K562 (cell line): ENCODE data around the gene RHBDD1. TPM values are rescaled to one million over a fixed set of nuclear protein-coding genes. Genes with fewer than 3 reads are reported as not detected.

Experiments used
- ATAC-seq: fragments of 200-7000 bp; cut with Tn5 transposase; 3 replicates; pipeline ENCODE4 v1.9.1; 2020; ENCODE audit warnings: moderate library complexity
- BruUV-seq: library from RNA; stranded (reverse); fragments of 400-500 nt; replicated peaks from 2 replicates; lab custom pipeline; 2021; lab: Mats Ljungman, UMichigan
- CTCF ChIA-PET: fragments of 300-600 bp; formaldehyde crosslinking; extraction: SDS; loops from one replicate; lab custom pipeline; 2021; ENCODE audit warnings: low intra/inter-chr PET ratio; lab: Yijun Ruan, JAX
- POLR2A ChIA-PET: fragments of 300-600, 350-650 bp; sonication (Branson Sonifier 250); formaldehyde crosslinking; extraction: SDS; loops from one replicate; lab custom pipeline; 2021; ENCODE audit warnings: antibody characterized with exemption, inconsistent platforms; lab: Yijun Ruan, JAX
- DNase-seq, 4 experiments: peaks; one replicate each; pipeline versions ENCODE4 v3.0.0 to v3.0.0-alpha.2; 2011 to 2018; ENCODE audit warnings: low spot score in 3 of 4, mixed read lengths in 3 of 4; ENCODE audit errors: extremely low read depth in 1 of 4
- FAIRE-seq: peaks from 2 replicates; lab custom pipeline; 2011; peaks lifted over from hg19 to GRCh38; lab: Jason Lieb, UNC
- H2AFZ ChIP-seq: 2 replicates; pipeline ENCODE4 v1.6.0; 2011; ENCODE audit warnings: low read depth, low read length, control low read depth, inconsistent platforms
- H3K27ac ChIP-seq: fragments of 200-600 bp; 3 replicates; pipeline ENCODE4 v1.8.0; 2011; ENCODE audit warnings: low read depth, mild to moderate bottlenecking, control low read depth, inconsistent platforms, low read length, moderate library complexity, mixed read lengths; ENCODE audit errors: extremely low read depth
- H3K27me3 ChIP-seq, 2 experiments: fragments of 300-600 bp in 1 of 2; 2 replicates in 1 of 2; 3 replicates in 1 of 2; pipeline versions ENCODE4 v1.6.0 to v1.8.0; 2011; ENCODE audit warnings: inconsistent platforms in 2 of 2, low read length in 2 of 2, mild to moderate bottlenecking in 1 of 2, mixed read lengths in 1 of 2, moderate library complexity in 1 of 2; ENCODE audit not compliant: control insufficient read depth in 2 of 2, insufficient read depth in 2 of 2
- H3K36me3 ChIP-seq: fragments of 300-600 bp; 3 replicates; pipeline ENCODE4 v1.8.0; 2011; ENCODE audit warnings: mild to moderate bottlenecking, low read length, inconsistent platforms; ENCODE audit not compliant: control insufficient read depth, insufficient read depth
- H3K4me1 ChIP-seq, 2 experiments: fragments of 200-600 bp in 1 of 2; replicated peaks in 1 of 2; 2 replicates in 1 of 2; 3 replicates in 1 of 2; pipeline versions ENCODE4 v1.5.1 to v1.8.0; 2011; ENCODE audit warnings: inconsistent platforms in 2 of 2, low read length in 2 of 2, mild to moderate bottlenecking in 1 of 2, mixed read lengths in 1 of 2, moderate library complexity in 1 of 2; ENCODE audit not compliant: control insufficient read depth in 2 of 2, insufficient read depth in 2 of 2
- H3K4me2 ChIP-seq: 2 replicates; pipeline ENCODE4 v1.6.1; 2011; ENCODE audit warnings: low read length, control low read depth, inconsistent platforms, mixed read lengths; ENCODE audit not compliant: insufficient read depth
- H3K4me3 ChIP-seq: fragments of 200-600 bp; sonication (generic), shearing (Covaris generic); 2 replicates; pipeline ENCODE4 v1.5.1; 2016; ENCODE audit warnings: control low read depth, inconsistent platforms
- H3K79me2 ChIP-seq: fragments of 200-600 bp; 3 replicates; pipeline ENCODE4 v1.8.0; 2011; ENCODE audit warnings: low read length, inconsistent platforms; ENCODE audit not compliant: control insufficient read depth, insufficient read depth
- H3K9ac ChIP-seq, 2 experiments: 2 replicates each; pipeline versions ENCODE4 v1.6.0 to v1.6.1; 2011; ENCODE audit warnings: low read depth in 2 of 2, low read length in 2 of 2, control low read depth in 1 of 2, inconsistent platforms in 1 of 2, mild to moderate bottlenecking in 1 of 2, mixed read lengths in 1 of 2; ENCODE audit not compliant: insufficient read depth in 1 of 2
- H3K9me1 ChIP-seq: one replicate; pipeline ENCODE4 v1.6.0; 2011; ENCODE audit warnings: inconsistent platforms, mild to moderate bottlenecking, low read length, moderate library complexity; ENCODE audit not compliant: control insufficient read depth, insufficient read depth
- H3K9me3 ChIP-seq: replicated peaks from 2 replicates; pipeline ENCODE4 v1.5.1; 2011; ENCODE audit warnings: low read depth, low read length, inconsistent platforms; ENCODE audit not compliant: control insufficient read depth, insufficient read depth
- H4K20me1 ChIP-seq: replicated peaks from 2 replicates; pipeline ENCODE4 v1.6.1; 2011; ENCODE audit warnings: low read length, inconsistent platforms, mixed read lengths; ENCODE audit not compliant: control insufficient read depth, insufficient read depth
- E4F1 ChIP-seq: fragments of 250-450 bp; sonication (Bioruptor Pico); IDR thresholded peaks from 2 replicates; pipeline ENCODE4 v1.5.0; 2021; ENCODE audit warnings: mild to moderate bottlenecking, borderline replicate concordance
- HMG20B ChIP-seq: fragments of 250-450 bp; sonication (Bioruptor Pico); IDR thresholded peaks from 2 replicates; pipeline ENCODE4 v1.5.0; 2021; ENCODE audit warnings: mild to moderate bottlenecking
- NONO ChIP-seq, 2 experiments: fragments of 200-400 bp in 1 of 2; fragments of 450-650 bp in 1 of 2; formaldehyde crosslinking in 1 of 2; IDR thresholded peaks; 2 replicates each; pipeline ENCODE4 v1.6.1; 2017; ENCODE audit warnings: low read depth in 2 of 2, mild to moderate bottlenecking in 2 of 2, moderate library complexity in 2 of 2, low read length in 1 of 2
- PHTF2 ChIP-seq: fragments of 250-450 bp; sonication (Bioruptor Pico); IDR thresholded peaks from 2 replicates; pipeline ENCODE4 v1.5.0; 2021; ENCODE audit warnings: mild to moderate bottlenecking
- UBTF ChIP-seq, 2 experiments: IDR thresholded peaks; 2 replicates each; pipeline ENCODE4 v1.6.1; 2012; ENCODE audit warnings: improper control_type of control experiment in 2 of 2, low read depth in 2 of 2, low read length in 2 of 2, borderline replicate concordance in 1 of 2
- WGBS: fragments of 100-300 bp; shearing (Covaris generic); methylation state at CpG from one replicate; pipeline ENCODE4 v1.1.6; 2016; ENCODE audit warnings: low coverage, mixed read lengths; ENCODE audit not compliant: insufficient coverage; ENCODE audit errors: missing lambda C conversion rate; 5-methylcytosine and 5-hydroxymethylcytosine counted together
- in situ Hi-C: fragments of 300-500 bp; cut with MboI; formaldehyde crosslinking; loops from 4 replicates; pipeline ENCODE4 v1.15.0; 2018; ENCODE audit warnings: inconsistent platforms, mixed read lengths
- intact Hi-C: fragments of 100-400 bp; cut with micrococcal nuclease; formaldehyde crosslinking; loops from 2 replicates; pipeline ENCODE4 v1.14.2; 2022
- polyA plus RNA-seq, 8 experiments: library from polyadenylated mRNA; depleted of rRNA in 4 of 8; stranded (reverse) in 5 of 8; unstranded in 3 of 8; fragments of >200 nt; fragmentation: Nextera tagmentation in 2 of 8; fragmentation: Illumina TruSeq in 1 of 8; extraction: Ambion mirVana in 2 of 8; extraction: Trizol in 1 of 8; gene quantifications; 2 replicates each; pipeline versions ENCODE4 v1.2.1 to v1.2.3, GENCODE V29; 2011 to 2014; ENCODE audit warnings: inconsistent platforms in 1 of 8, missing spikeins in 1 of 8
- total RNA-seq, 7 experiments: library from RNA; depleted of rRNA in 6 of 7; stranded (reverse); fragments of >200 nt in 6 of 7; fragmentation: Illumina TruSeq in 2 of 7; extraction: Trizol in 2 of 7; gene quantifications; 2 replicates each; pipeline versions ENCODE4 v1.2.1 to v1.2.3, GENCODE V29; 2011 to 2021; ENCODE audit warnings: low replicate concordance in 1 of 7

Gene RHBDD1
- total and polyA plus RNA-seq, 9 of the 15 experiments (the other 6 are each of a cell fraction or from before 2014, with no cell fraction given): 4.8 to 34.8 (median 15.6) TPM

GRCh38 chr2:226915846-226916360 lies 80.0 kb downstream of the RHBDD1 start:
- no peaks in the 10 kb centered on the region for H3K4me1 ChIP-seq
- no peaks in the 10 kb centered on the region for H3K9me1 ChIP-seq
- CTCF ChIA-PET: no interaction called here
- ATAC-seq: no peak; the same call in 2 of the 3 replicates
- intact Hi-C loops: no loop called here
- no peaks in the 10 kb centered on the region for H3K9me3 ChIP-seq
- H3K4me2 ChIP-seq: no peak overlapping the region
- H4K20me1 ChIP-seq: no peaks in the 10 kb centered on the region
- no peak for TF ChIP-seq E4F1 (CRISPR knock-in tag)
- no peak for TF ChIP-seq NONO (IDR thresholded peaks at IDR 0.05; ENCODE audit: low read depth in 2 of 2, low read length in 1 of 2)
- TF ChIP-seq UBTF (IDR thresholded peaks at IDR 0.05; ENCODE audit: borderline replicate concordance in 1 of 2, low read depth in 2 of 2, low read length in 2 of 2): no peak
- TF ChIP-seq HMG20B (CRISPR knock-in tag): no peak
- TF ChIP-seq PHTF2 (CRISPR knock-in tag): no peak
- TF ChIP-seq, all 486 proteins: peak for 0
- Histone ChIP-seq H3K27ac (no peak overlapping the region), H2AFZ (no peak overlapping the region), H3K27me3 (no peaks in the 10 kb centered on the region), H3K36me3 (peaks cover 14% of the 10 kb centered on the region; the same call in 1 of the 3 replicates), H3K4me3 (no peak overlapping the region), H3K9ac (no peak overlapping the region), H3K79me2 (no peaks in the 10 kb centered on the region)
- FAIRE-seq: no peak
- DNase-seq: no peak
- BruUV-seq: no TSS peak
- POLR2A ChIA-PET: no interaction called here
- in situ Hi-C loops: no loop called here
- 70% methylated on average over 4 of the region's 6 CpGs for WGBS
